Measurements from ENCODE around the gene UBE2E2. TPM values are rescaled to one million over a fixed set of nuclear protein-coding genes. Genes with fewer than 3 reads are reported as not detected.

Gene UBE2E2
- total RNA-seq, 1 experiment from 2014 or later, result 38.6 TPM

DNA sequence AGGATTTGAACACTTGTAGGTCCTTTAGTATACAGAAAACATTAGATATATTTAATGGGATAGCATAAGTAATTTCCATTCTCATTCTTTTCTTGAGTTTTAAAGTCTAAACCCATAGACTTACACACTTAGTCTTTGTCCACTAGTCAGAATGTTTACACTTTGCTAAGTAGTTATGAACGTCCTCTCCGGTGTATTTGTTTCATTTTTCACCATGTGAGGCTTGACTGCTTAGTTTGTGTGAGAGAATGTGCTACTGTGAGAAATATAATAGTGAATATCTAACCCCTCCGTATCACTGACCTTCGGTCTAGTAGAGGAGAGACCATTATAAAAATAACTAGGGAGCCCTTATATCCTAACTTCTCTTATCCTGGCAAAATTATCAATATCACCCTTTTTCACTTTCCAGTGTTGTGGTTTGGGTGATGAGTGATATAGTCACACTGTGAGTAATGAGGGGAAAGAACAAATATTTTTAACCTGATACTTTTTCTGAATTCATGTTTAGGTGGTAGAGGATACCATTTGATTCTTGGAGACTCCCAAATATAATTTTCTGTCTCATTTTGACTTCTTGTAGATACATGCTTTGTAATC lies 122.4 kb downstream of the UBE2E2 start:
- H3K9me3 Mint-ChIP-seq, result no peaks in the 10 kb centered on the region
- Histone ChIP-seq H3K4me2 (ENCODE audit: insufficient read depth, insufficient read length, low read length) (no peak overlapping the region), H3K79me2 (ENCODE audit: insufficient read depth, low read length) (no peaks in the 10 kb centered on the region; the same call in 1 of the 2 replicates)

More for the DNA sequence above, 122.4 kb downstream of the UBE2E2 start:
- no peak overlapping the region for H2BK5ac ChIP-seq (ENCODE audit: insufficient read length, low read length)
- no peak overlapping the region for H3K9ac ChIP-seq (ENCODE audit: extremely low read depth, insufficient read length, low read length)
- no peak overlapping the region for H2AK5ac ChIP-seq (ENCODE audit: insufficient read length, low read length)
- no peaks in the 10 kb centered on the region for H3K27me3 Mint-ChIP-seq (ENCODE audit: low read depth)
- no peak overlapping the region for H4K5ac ChIP-seq (ENCODE audit: insufficient read length, low read depth, low read length)
- H3K27ac ChIP-seq (ENCODE audit: insufficient read length, low read depth, low read length), result no peak overlapping the region
- H3K23me2 ChIP-seq (ENCODE audit: insufficient read length, low read depth, low read length, poor library complexity, severe bottlenecking), result no peaks in the 10 kb centered on the region
- no peak overlapping the region for H2BK12ac ChIP-seq (ENCODE audit: insufficient read length, low read depth, low read length)
- no CpG with 5 or more reads among the region's 4 CpGs for WGBS (ENCODE audit: extremely low coverage, insufficient read length, low lambda C conversion rate)
- no peaks in the 10 kb centered on the region for H3K9me3 ChIP-seq (ENCODE audit: control insufficient read depth, low read depth, low read length)
- no peak overlapping the region for H3K4ac ChIP-seq (ENCODE audit: low read depth, low read length)
- no peak overlapping the region for H3T11ph ChIP-seq (ENCODE audit: low read length)
- H2BK20ac ChIP-seq (ENCODE audit: low read depth, low read length, poor library complexity, severe bottlenecking), result no peak overlapping the region
- H4K20me1 ChIP-seq (ENCODE audit: control insufficient read depth, insufficient read depth, insufficient read length), result no peaks in the 10 kb centered on the region
- no peak overlapping the region for H2BK15ac ChIP-seq (ENCODE audit: low read depth, low read length)
- no peak for DNase-seq
- no peak overlapping the region for H3K23ac ChIP-seq (ENCODE audit: insufficient read length, low read depth, low read length)
- H2BK120ac ChIP-seq (ENCODE audit: low read depth, low read length, poor library complexity, severe bottlenecking), result no peak overlapping the region
- H3K27ac Mint-ChIP-seq, result no peak overlapping the region
- H2AFZ ChIP-seq (ENCODE audit: low read length), result no peak overlapping the region
- H3K4me1 Mint-ChIP-seq, result peaks cover 2 to 5% of the 10 kb centered on the region in 2 experiments; a peak in 3 of 4 replicates
- H3K56ac ChIP-seq (ENCODE audit: insufficient read length, low read depth, low read length), result no peak overlapping the region
- H4K91ac ChIP-seq (ENCODE audit: insufficient read length, low read depth, low read length), result no peak overlapping the region
- H3K18ac ChIP-seq (ENCODE audit: insufficient read length, low read depth, low read length), result no peak overlapping the region
- H3K79me1 ChIP-seq (ENCODE audit: insufficient read depth, low read depth, low read length, poor library complexity, severe bottlenecking), result no peaks in the 10 kb centered on the region
- no peak overlapping the region for H4K8ac ChIP-seq (replicated peaks; ENCODE audit: insufficient read length, low read depth, low read length)
- H3K4me3 Mint-ChIP-seq, result no peak overlapping the region
- H3K36me3 Mint-ChIP-seq (ENCODE audit: insufficient read depth in 1 of 3, low read depth in 3 of 3), result no peaks in the 10 kb centered on the region
- no peaks in the 10 kb centered on the region for H3K4me1 ChIP-seq (ENCODE audit: insufficient read depth, low read length)
- H3K14ac ChIP-seq (ENCODE audit: insufficient read depth, low read length), result no peak overlapping the region
- TF ChIP-seq, protein P1, sequence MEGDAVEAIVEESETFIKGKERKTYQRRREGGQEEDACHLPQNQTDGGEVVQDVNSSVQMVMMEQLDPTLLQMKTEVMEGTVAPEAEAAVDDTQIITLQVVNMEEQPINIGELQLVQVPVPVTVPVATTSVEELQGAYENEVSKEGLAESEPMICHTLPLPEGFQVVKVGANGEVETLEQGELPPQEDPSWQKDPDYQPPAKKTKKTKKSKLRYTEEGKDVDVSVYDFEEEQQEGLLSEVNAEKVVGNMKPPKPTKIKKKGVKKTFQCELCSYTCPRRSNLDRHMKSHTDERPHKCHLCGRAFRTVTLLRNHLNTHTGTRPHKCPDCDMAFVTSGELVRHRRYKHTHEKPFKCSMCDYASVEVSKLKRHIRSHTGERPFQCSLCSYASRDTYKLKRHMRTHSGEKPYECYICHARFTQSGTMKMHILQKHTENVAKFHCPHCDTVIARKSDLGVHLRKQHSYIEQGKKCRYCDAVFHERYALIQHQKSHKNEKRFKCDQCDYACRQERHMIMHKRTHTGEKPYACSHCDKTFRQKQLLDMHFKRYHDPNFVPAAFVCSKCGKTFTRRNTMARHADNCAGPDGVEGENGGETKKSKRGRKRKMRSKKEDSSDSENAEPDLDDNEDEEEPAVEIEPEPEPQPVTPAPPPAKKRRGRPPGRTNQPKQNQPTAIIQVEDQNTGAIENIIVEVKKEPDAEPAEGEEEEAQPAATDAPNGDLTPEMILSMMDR (conservative IDR thresholded peaks at IDR 0.05), result no peak
- H3K27me3 ChIP-seq (ENCODE audit: insufficient read depth, low read length), result no peaks in the 10 kb centered on the region

Data from H9 (cell line).